GM23248 (cell line): ENCODE results near the gene DTWD2. TPM values are rescaled to one million over a fixed set of nuclear protein-coding genes. Genes with fewer than 3 reads are reported as not detected.

ENCODE experiments used
- DNase-seq: peaks from one replicate; pipeline ENCODE4 v3.0.0-alpha.2; 2015
- H2AFZ ChIP-seq: fragments of 200-600 bp; sonication (generic); 2 replicates; pipeline ENCODE4 v1.6.1; 2016; ENCODE audit warnings: antibody characterized with exemption
- H3F3A ChIP-seq: fragments of 200-600 bp; sonication (generic); 2 replicates; pipeline ENCODE4 v1.6.1; 2016; ENCODE audit warnings: mild to moderate bottlenecking, antibody characterized with exemption, mixed run types; ENCODE audit not compliant: insufficient read depth
- H3K27ac ChIP-seq: fragments of 200-600 bp; sonication (generic); 2 replicates; pipeline ENCODE4 v1.5.1; 2016; ENCODE audit warnings: mild to moderate bottlenecking
- H3K27me3 ChIP-seq: fragments of 200-600 bp; sonication (generic); replicated peaks from 2 replicates; pipeline ENCODE4 v1.6.1; 2016; ENCODE audit warnings: mild to moderate bottlenecking; ENCODE audit not compliant: insufficient read depth
- H3K36me3 ChIP-seq: fragments of 200-600 bp; sonication (generic); 2 replicates; pipeline ENCODE4 v1.6.1; 2016; ENCODE audit warnings: low read depth, mild to moderate bottlenecking
- H3K4me1 ChIP-seq: fragments of 200-600 bp; sonication (generic); 2 replicates; pipeline ENCODE4 v1.6.1; 2016; ENCODE audit warnings: mild to moderate bottlenecking; ENCODE audit not compliant: insufficient read depth
- H3K4me2 ChIP-seq: fragments of 200-600 bp; sonication (generic); one replicate; pipeline ENCODE4 v1.6.1; 2016; ENCODE audit warnings: mild to moderate bottlenecking; ENCODE audit not compliant: unreplicated experiment
- H3K4me3 ChIP-seq: fragments of 200-600 bp; sonication (generic); 2 replicates; pipeline ENCODE4 v1.5.1; 2016; ENCODE audit warnings: mild to moderate bottlenecking
- H3K79me2 ChIP-seq: fragments of 200-600 bp; sonication (generic); 2 replicates; pipeline ENCODE4 v1.6.1; 2016; ENCODE audit warnings: mild to moderate bottlenecking; ENCODE audit not compliant: insufficient read depth
- H3K9ac ChIP-seq: fragments of 200-600 bp; sonication (generic); 2 replicates; pipeline ENCODE4 v1.6.1; 2016; ENCODE audit warnings: mild to moderate bottlenecking
- H3K9me2 ChIP-seq: fragments of 200-600 bp; sonication (generic); 2 replicates; pipeline ENCODE4 v1.6.1; 2016; ENCODE audit warnings: mixed run types, mild to moderate bottlenecking, moderate library complexity; ENCODE audit not compliant: insufficient read depth
- H3K9me3 ChIP-seq: fragments of 200-600 bp; sonication (generic); one replicate; pipeline ENCODE4 v1.6.1; 2017; ENCODE audit warnings: low read depth
- H4K20me1 ChIP-seq: fragments of 200-600 bp; sonication (generic); 2 replicates; pipeline ENCODE4 v1.6.0; 2016; ENCODE audit not compliant: insufficient read depth
- EZH2 ChIP-seq: fragments of 200-600 bp; sonication (generic); IDR thresholded peaks from 2 replicates; pipeline ENCODE4 v1.6.1; 2018; ENCODE audit warnings: antibody characterized with exemption, mild to moderate bottlenecking; ENCODE audit not compliant: insufficient read depth, poor library complexity, severe bottlenecking
- EZH2phosphoT487 ChIP-seq: fragments of 200-600 bp; sonication (generic); IDR thresholded peaks from 2 replicates; pipeline ENCODE4 v1.6.1; 2018; ENCODE audit warnings: antibody characterized with exemption, moderate library complexity, mild to moderate bottlenecking, low read depth; ENCODE audit not compliant: insufficient read depth
- WGBS, 2 experiments: methylation state at CpG; one replicate each; pipeline ENCODE4 v1.1.6; 2015 to 2017; ENCODE audit warnings: low lambda C conversion rate in 2 of 2, low coverage in 1 of 2; ENCODE audit errors: missing lambda C conversion rate in 2 of 2; 5-methylcytosine and 5-hydroxymethylcytosine counted together
- in situ Hi-C: fragments of 300-500 bp; cut with MboI; formaldehyde crosslinking; loops from 2 replicates; pipeline ENCODE4 v1.15.0; 2020
- polyA plus RNA-seq: library from polyadenylated mRNA; unstranded; fragments of >200 nt; fragmentation: Nextera tagmentation; extraction: Ambion mirVana; gene quantifications from 2 replicates; pipeline ENCODE4 v1.2.1, GENCODE V29; 2016
- total RNA-seq: library from RNA; depleted of rRNA; stranded (reverse); fragments of >200 nt; shearing (Covaris generic); gene quantifications from 2 replicates; pipeline ENCODE4 v1.2.3, GENCODE V29; 2014

Gene DTWD2
- total and polyA plus RNA-seq, 2 experiments from 2014 or later, result 1.7 to 5.5 TPM

DNA sequence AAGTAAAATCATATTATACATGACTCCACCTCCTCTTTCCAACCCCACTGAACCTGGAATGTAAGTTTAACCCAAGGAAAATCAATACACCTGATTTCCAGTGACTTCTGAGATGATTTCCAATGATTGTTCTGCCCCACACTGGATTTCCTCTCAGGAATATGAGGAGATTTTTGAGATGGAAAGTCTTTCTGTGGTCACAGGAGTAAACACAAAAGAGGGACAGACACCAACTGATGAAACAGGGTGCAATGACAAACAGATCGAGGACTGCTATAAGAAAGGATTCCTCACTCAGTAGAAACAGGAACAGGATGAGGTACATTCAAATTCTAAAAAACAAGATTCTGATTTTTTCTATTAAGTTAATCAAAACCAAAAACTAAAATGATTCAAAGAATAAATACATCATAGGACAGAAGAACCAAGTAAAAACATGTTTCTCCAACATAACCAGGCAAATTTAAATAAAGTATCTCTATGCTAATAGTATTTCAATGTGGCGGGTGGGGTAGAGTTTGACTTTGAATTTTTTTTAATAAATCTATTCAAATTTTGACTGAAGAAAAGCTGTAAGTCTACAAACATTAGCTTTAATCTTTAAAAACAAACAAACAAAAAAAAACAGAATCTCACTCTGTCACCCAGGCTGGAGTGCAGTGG, 42.1 kb downstream of the DTWD2 start:
- H4K20me1 ChIP-seq, result no peaks in the 10 kb centered on the region
- no peak for DNase-seq
- H3K9me3 ChIP-seq, result no peaks in the 10 kb centered on the region
- no peaks in the 10 kb centered on the region for H3K36me3 ChIP-seq
- no peaks in the 10 kb centered on the region for H3F3A ChIP-seq
- H3K4me1 ChIP-seq, result no peaks in the 10 kb centered on the region
- no peak overlapping the region for H3K9ac ChIP-seq
- TF ChIP-seq EZH2phosphoT487 (no peak), EZH2 (no peak)
- no peak overlapping the region for H3K4me3 ChIP-seq
- H3K9me2 ChIP-seq, result no peaks in the 10 kb centered on the region
- H3K4me2 ChIP-seq, result no peak overlapping the region
- 37 to 38% methylated on average over 2 of the region's 2 CpGs for WGBS, 2 experiments
- no peaks in the 10 kb centered on the region for H3K27me3 ChIP-seq
- no peak overlapping the region for H3K27ac ChIP-seq
- no peak overlapping the region for H2AFZ ChIP-seq
- no peaks in the 10 kb centered on the region for H3K79me2 ChIP-seq
- in situ Hi-C loops, result no loop called here

DNA sequence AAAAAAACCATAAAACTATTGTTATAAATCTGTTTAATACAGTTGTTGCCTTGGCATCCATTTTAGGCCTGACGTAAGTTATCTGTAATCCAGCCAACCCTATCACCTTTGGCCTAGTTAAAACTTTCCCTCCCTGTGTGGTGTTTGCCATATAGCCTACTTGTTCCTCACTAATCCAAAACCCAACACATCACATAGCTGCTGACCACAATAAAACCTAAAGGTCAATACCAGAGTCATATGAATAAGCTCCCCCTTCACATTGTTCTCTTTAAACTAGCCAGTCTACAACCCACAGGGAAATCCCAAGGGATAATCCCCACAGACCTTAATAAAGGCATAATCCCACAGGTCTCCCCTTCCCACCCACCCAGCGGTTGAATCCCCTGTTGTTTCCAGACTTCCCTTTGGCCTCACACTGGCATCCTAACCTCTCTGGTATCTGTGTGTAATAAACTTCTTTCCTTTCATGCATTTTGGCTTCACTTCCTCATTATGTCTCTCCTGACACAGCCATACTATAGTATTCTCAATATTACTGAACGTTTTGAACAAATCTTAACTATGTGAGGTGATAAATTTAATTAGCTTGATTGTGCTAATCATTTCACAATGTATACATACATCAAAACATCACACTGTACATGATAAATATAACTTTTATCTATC, 50.8 kb downstream of the DTWD2 start:
- no peaks in the 10 kb centered on the region for H3K9me2 ChIP-seq
- 51 to 69% methylated on average over 3 of the region's 3 CpGs for WGBS, 2 experiments

DNA sequence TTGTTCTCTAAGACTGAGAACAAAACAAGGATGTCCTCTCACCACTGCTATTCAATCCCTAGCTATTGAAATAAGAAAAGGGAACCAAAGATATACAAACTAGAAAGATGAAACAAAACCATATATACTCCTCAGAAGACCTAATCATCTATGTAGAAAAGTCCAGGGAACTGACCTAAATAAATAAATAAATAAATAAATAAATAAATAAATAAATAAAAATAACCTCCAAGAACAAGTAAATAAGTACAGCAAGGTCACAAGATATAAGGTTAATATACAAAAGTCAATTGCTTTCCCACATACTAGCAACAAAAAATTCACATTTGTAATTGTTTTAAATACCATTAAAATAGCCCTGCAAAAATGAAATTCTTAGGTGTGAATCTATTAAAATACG, 54.6 kb downstream of the DTWD2 start:
- no peak overlapping the region for H3K4me2 ChIP-seq
- no peak overlapping the region for H3K27ac ChIP-seq
- H3K4me3 ChIP-seq, result no peak overlapping the region
- no peaks in the 10 kb centered on the region for H3K36me3 ChIP-seq
- no peaks in the 10 kb centered on the region for H3K4me1 ChIP-seq
- no peak for DNase-seq
- no peak overlapping the region for H2AFZ ChIP-seq
- no peaks in the 10 kb centered on the region for H3K9me2 ChIP-seq
- TF ChIP-seq EZH2 (no peak), EZH2phosphoT487 (no peak)
- H3F3A ChIP-seq, result no peaks in the 10 kb centered on the region
- H4K20me1 ChIP-seq, result no peaks in the 10 kb centered on the region
- no peaks in the 10 kb centered on the region for H3K79me2 ChIP-seq
- 79 to 85% methylated on average over 1 of the region's 1 CpG for WGBS, 2 experiments
- H3K9me3 ChIP-seq, result no peaks in the 10 kb centered on the region
- no peak overlapping the region for H3K9ac ChIP-seq
- no peaks in the 10 kb centered on the region for H3K27me3 ChIP-seq
- in situ Hi-C loops, result no loop called here

More for the DNA sequence above, 50.8 kb downstream of the DTWD2 start:
- H3K36me3 ChIP-seq, result no peaks in the 10 kb centered on the region
- H3K9ac ChIP-seq, result no peak overlapping the region
- no peak overlapping the region for H3K4me2 ChIP-seq
- no peaks in the 10 kb centered on the region for H4K20me1 ChIP-seq
- H3K79me2 ChIP-seq, result no peaks in the 10 kb centered on the region
- H3F3A ChIP-seq, result no peaks in the 10 kb centered on the region
- no peak for TF ChIP-seq EZH2
- no peak for TF ChIP-seq EZH2phosphoT487
- in situ Hi-C loops, result no loop called here
- no peaks in the 10 kb centered on the region for H3K4me1 ChIP-seq
- no peaks in the 10 kb centered on the region for H3K9me3 ChIP-seq
- no peak overlapping the region for H3K4me3 ChIP-seq
- no peak overlapping the region for H2AFZ ChIP-seq
- no peak for DNase-seq
- no peak overlapping the region for H3K27ac ChIP-seq
- H3K27me3 ChIP-seq, result no peaks in the 10 kb centered on the region

- H3K9ac ChIP-seq, result no peak overlapping the region
- no peak for TF ChIP-seq EZH2phosphoT487
- no peak for TF ChIP-seq EZH2
- no peaks in the 10 kb centered on the region for H3K4me1 ChIP-seq
- H2AFZ ChIP-seq, result no peak overlapping the region
- no peaks in the 10 kb centered on the region for H4K20me1 ChIP-seq
- no peak overlapping the region for H3K4me3 ChIP-seq
- WGBS, 2 experiments, result 89 to 92% methylated on average over 1 of the region's 1 CpG
- H3K9me2 ChIP-seq, result no peaks in the 10 kb centered on the region
- H3K9me3 ChIP-seq, result no peaks in the 10 kb centered on the region
- in situ Hi-C loops, result no loop called here
- H3K27me3 ChIP-seq, result no peaks in the 10 kb centered on the region
- DNase-seq, result no peak
- H3K4me2 ChIP-seq, result no peak overlapping the region
- no peaks in the 10 kb centered on the region for H3F3A ChIP-seq
- H3K79me2 ChIP-seq, result no peaks in the 10 kb centered on the region
- H3K36me3 ChIP-seq, result no peaks in the 10 kb centered on the region
- H3K27ac ChIP-seq, result no peak overlapping the region
These were observed 56.8 kb downstream of the DTWD2 start for GRCh38 chr5:118931564-118931963.
